ENCODE results near the gene CHPT1. TPM values are rescaled to one million over a fixed set of nuclear protein-coding genes. Genes with fewer than 3 reads are reported as not detected.

The CHPT1 gene
- total and polyA plus RNA-seq, 9 of the 15 experiments (the other 6 are each of a cell fraction or from before 2014, with no cell fraction given): 15.3 to 210 (median 91.9) TPM

DNA sequence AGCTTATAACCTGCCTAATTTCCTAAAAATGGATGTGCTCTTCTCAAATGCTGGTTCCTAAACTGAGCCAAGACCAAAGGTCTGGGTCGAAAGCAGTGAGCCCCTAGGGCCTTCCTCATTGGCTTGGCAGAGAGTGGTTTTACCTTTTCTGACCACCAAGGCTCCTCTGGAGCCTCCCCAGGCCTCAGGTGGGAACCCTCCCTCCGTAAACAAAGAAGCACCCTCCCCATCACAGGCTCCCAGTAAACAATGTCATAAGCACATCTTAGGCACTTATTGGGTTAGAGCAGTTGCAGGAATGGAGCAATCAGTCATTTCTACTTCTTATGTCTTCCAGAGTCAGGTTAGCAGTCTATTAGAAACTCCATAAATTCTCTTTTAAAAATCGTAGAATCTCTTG lies 6.0 kb downstream of the CHPT1 start:
- no peak overlapping the region for H3K4me3 ChIP-seq
- 64% methylated on average over 3 of the region's 3 CpGs for WGBS (ENCODE audit: insufficient coverage, low coverage, missing lambda C conversion rate)
- H3K36me3 ChIP-seq (ENCODE audit: control insufficient read depth, insufficient read depth, low read length): peaks cover 26% of the 10 kb centered on the region; the same call in 2 of the 3 replicates
- CTCF ChIA-PET (ENCODE audit: low intra/inter-chr PET ratio): no interaction called here
- in situ Hi-C loops (cut with MboI) (no loop called here), intact Hi-C loops (cut with micrococcal nuclease) (no loop called here)
- TF ChIP-seq DIDO1 (tag; IDR thresholded peaks at IDR 0.05; ENCODE audit: low read depth) (no peak), HDGF (IDR thresholded peaks at IDR 0.05) (no peak), NR1H2 (CRISPR knock-in tag; IDR thresholded peaks at IDR 0.05) (no peak), TRIM24 (IDR thresholded peaks at IDR 0.05) (no peak), HDAC1 (IDR thresholded peaks at IDR 0.05) (no peak), NFRKB (IDR thresholded peaks at IDR 0.05; ENCODE audit: low read depth) (no peak), TBL1XR1 (IDR thresholded peaks at IDR 0.05; ENCODE audit: low read length in 2 of 2) (no peak), BRF1 (IDR thresholded peaks at IDR 0.05; ENCODE audit: borderline replicate concordance, extremely low read depth, insufficient read length) (no peak)
- TF ChIP-seq, protein P1, sequence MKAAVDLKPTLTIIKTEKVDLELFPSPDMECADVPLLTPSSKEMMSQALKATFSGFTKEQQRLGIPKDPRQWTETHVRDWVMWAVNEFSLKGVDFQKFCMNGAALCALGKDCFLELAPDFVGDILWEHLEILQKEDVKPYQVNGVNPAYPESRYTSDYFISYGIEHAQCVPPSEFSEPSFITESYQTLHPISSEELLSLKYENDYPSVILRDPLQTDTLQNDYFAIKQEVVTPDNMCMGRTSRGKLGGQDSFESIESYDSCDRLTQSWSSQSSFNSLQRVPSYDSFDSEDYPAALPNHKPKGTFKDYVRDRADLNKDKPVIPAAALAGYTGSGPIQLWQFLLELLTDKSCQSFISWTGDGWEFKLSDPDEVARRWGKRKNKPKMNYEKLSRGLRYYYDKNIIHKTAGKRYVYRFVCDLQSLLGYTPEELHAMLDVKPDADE (conservative IDR thresholded peaks at IDR 0.05; ENCODE audit: control insufficient read depth, low read depth, low read length): no peak
- TF ChIP-seq, protein P2, sequence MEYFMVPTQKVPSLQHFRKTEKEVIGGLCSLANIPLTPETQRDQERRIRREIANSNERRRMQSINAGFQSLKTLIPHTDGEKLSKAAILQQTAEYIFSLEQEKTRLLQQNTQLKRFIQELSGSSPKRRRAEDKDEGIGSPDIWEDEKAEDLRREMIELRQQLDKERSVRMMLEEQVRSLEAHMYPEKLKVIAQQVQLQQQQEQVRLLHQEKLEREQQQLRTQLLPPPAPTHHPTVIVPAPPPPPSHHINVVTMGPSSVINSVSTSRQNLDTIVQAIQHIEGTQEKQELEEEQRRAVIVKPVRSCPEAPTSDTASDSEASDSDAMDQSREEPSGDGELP (CRISPR knock-in tag; IDR thresholded peaks at IDR 0.05; ENCODE audit: borderline replicate concordance): no peak
- no peak overlapping the region for H3K27ac ChIP-seq (ENCODE audit: extremely low read depth, low read depth, low read length)
- no peak overlapping the region for H3K4me2 ChIP-seq (ENCODE audit: insufficient read depth, low read length)
- FAIRE-seq (no peak), ATAC-seq (no peak), DNase-seq (ENCODE audit: extremely low read depth in 1 of 4, low spot score in 3 of 4) (peak in 2 of 4 experiments; percentile 17 to 23)
- POLR2A ChIA-PET: no interaction called here
- H4K20me1 ChIP-seq (replicated peaks; ENCODE audit: control insufficient read depth, insufficient read depth, low read length): peaks cover 13% of the 10 kb centered on the region; the same call in 1 of the 2 replicates
- H2AFZ ChIP-seq (ENCODE audit: low read depth, low read length): no peak overlapping the region
- H3K4me1 ChIP-seq (replicated peaks in 1 of 2; ENCODE audit: control insufficient read depth in 2 of 2, insufficient read depth in 2 of 2, low read length in 2 of 2): peaks cover 2 to 42% of the 10 kb centered on the region in 2 experiments; a peak in 4 of 5 replicates
- peaks cover 4% of the 10 kb centered on the region for H3K9me1 ChIP-seq (ENCODE audit: control insufficient read depth, insufficient read depth, low read length)
- no peak overlapping the region; a peak in 1 of 4 replicates for H3K9ac ChIP-seq (ENCODE audit: insufficient read depth in 1 of 2, low read depth in 2 of 2, low read length in 2 of 2)
- no peaks in the 10 kb centered on the region for H3K27me3 ChIP-seq (ENCODE audit: control insufficient read depth in 2 of 2, insufficient read depth in 2 of 2, low read length in 2 of 2)
- H3K79me2 ChIP-seq (ENCODE audit: control insufficient read depth, insufficient read depth, low read length): peaks cover 85% of the 10 kb centered on the region
- BruUV-seq (replicated peaks): no TSS peak
- no peaks in the 10 kb centered on the region for H3K9me3 ChIP-seq (replicated peaks; ENCODE audit: control insufficient read depth, insufficient read depth, low read depth, low read length)

Measured in K562 (cell line).